Measurements from ENCODE around the gene ODF2L.

ODF2L gene

DNA sequence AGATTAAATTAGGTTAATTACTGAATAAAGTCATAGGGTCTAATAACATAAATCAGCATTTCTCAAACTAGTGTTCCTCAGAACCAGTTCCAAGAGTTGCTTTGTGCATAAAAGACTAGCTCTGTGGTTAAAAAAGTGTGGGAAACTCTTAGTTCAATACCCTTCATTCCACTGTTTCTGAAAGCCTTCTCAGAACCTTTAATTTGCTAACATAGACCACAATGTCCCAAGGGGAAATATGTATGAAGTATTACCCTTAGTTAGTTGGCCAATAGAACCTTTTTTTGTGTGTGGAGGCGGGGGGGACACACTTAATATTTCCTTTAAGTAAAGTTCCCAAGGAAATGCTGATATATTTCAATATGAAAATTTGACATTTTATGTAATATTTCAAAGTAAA, 20.4 kb downstream of the ODF2L start (continued):
- TF ChIP-seq CSRNP3 (CRISPR knock-in tag; IDR thresholded peaks at IDR 0.05), result no peak
- no peak for TF ChIP-seq ZNF8 (CRISPR knock-in tag; IDR thresholded peaks at IDR 0.05)
- TF ChIP-seq, protein P1, sequence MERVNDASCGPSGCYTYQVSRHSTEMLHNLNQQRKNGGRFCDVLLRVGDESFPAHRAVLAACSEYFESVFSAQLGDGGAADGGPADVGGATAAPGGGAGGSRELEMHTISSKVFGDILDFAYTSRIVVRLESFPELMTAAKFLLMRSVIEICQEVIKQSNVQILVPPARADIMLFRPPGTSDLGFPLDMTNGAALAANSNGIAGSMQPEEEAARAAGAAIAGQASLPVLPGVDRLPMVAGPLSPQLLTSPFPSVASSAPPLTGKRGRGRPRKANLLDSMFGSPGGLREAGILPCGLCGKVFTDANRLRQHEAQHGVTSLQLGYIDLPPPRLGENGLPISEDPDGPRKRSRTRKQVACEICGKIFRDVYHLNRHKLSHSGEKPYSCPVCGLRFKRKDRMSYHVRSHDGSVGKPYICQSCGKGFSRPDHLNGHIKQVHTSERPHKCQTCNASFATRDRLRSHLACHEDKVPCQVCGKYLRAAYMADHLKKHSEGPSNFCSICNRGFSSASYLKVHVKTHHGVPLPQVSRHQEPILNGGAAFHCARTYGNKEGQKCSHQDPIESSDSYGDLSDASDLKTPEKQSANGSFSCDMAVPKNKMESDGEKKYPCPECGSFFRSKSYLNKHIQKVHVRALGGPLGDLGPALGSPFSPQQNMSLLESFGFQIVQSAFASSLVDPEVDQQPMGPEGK (CRISPR knock-in tag; IDR thresholded peaks at IDR 0.05; ENCODE audit: borderline replicate concordance), result no peak
- no peak for TF ChIP-seq ZFP30 (CRISPR knock-in tag; IDR thresholded peaks at IDR 0.05)
- TF ChIP-seq ZC3H10 (CRISPR knock-in tag; IDR thresholded peaks at IDR 0.05), result no peak

DNA sequence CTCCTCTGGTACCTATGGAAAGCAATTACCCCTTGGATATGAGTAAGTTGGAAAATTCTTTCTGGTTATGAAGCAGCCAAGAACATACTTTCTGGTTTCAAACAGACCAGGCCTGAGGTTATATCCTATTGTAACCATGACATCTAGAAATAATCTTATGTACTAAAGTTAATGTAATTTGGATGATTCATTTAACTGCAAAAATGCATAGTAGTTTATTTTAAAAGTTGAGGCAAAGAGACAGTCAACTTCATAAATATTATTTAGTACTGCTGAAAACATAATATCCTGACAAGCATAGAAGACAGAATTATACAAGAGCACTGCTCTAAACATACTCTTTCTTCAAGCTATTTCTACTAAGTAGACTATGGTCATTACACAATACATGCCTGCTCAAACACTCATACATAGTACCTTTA, 25.5 kb downstream of the ODF2L start:
- peak; percentile 34; the same call in 1 of the 2 replicates for TF ChIP-seq ISL1 (CRISPR knock-in tag; IDR thresholded peaks at IDR 0.05)
- no peak for TF ChIP-seq OSR1 (CRISPR knock-in tag; IDR thresholded peaks at IDR 0.05)

DNA sequence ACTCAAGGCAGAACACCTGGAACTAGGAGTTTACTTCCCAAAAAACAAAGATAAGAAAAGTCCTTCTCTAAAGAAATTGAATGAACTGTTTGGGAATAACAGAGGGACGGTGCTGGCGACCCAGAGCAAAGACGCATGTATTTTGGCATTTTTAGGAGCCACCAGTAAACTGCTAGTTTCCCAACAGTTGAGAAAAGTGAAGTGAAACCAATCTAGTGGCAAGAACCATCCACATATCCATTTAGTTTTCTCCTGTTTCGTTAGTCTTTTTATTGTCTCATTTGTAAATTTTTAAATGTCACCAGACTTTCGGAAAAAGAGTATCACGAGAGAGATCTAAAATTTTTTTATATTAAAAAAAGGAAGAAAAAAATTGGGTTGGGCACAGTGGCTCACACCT, 30.2 kb downstream of the ODF2L start:
- no peak for TF ChIP-seq ISL1 (CRISPR knock-in tag; IDR thresholded peaks at IDR 0.05)
- TF ChIP-seq BACH2 (CRISPR knock-in tag; IDR thresholded peaks at IDR 0.05; ENCODE audit: borderline replicate concordance), result no peak
- TF ChIP-seq CSDC2 (CRISPR knock-in tag; IDR thresholded peaks at IDR 0.05), result no peak
- TF ChIP-seq, protein P2, sequence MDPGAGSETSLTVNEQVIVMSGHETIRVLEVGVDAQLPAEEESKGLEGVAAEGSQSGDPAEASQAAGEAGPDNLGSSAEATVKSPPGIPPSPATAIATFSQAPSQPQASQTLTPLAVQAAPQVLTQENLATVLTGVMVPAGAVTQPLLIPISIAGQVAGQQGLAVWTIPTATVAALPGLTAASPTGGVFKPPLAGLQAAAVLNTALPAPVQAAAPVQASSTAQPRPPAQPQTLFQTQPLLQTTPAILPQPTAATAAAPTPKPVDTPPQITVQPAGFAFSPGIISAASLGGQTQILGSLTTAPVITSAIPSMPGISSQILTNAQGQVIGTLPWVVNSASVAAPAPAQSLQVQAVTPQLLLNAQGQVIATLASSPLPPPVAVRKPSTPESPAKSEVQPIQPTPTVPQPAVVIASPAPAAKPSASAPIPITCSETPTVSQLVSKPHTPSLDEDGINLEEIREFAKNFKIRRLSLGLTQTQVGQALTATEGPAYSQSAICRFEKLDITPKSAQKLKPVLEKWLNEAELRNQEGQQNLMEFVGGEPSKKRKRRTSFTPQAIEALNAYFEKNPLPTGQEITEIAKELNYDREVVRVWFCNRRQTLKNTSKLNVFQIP (CRISPR knock-in tag; IDR thresholded peaks at IDR 0.05; ENCODE audit: borderline replicate concordance, low read depth), result no peak
- TF ChIP-seq ZC3H10 (CRISPR knock-in tag; IDR thresholded peaks at IDR 0.05), result no peak
- TF ChIP-seq, protein P3, sequence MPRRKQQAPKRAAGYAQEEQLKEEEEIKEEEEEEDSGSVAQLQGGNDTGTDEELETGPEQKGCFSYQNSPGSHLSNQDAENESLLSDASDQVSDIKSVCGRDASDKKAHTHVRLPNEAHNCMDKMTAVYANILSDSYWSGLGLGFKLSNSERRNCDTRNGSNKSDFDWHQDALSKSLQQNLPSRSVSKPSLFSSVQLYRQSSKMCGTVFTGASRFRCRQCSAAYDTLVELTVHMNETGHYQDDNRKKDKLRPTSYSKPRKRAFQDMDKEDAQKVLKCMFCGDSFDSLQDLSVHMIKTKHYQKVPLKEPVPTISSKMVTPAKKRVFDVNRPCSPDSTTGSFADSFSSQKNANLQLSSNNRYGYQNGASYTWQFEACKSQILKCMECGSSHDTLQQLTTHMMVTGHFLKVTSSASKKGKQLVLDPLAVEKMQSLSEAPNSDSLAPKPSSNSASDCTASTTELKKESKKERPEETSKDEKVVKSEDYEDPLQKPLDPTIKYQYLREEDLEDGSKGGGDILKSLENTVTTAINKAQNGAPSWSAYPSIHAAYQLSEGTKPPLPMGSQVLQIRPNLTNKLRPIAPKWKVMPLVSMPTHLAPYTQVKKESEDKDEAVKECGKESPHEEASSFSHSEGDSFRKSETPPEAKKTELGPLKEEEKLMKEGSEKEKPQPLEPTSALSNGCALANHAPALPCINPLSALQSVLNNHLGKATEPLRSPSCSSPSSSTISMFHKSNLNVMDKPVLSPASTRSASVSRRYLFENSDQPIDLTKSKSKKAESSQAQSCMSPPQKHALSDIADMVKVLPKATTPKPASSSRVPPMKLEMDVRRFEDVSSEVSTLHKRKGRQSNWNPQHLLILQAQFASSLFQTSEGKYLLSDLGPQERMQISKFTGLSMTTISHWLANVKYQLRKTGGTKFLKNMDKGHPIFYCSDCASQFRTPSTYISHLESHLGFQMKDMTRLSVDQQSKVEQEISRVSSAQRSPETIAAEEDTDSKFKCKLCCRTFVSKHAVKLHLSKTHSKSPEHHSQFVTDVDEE (CRISPR knock-in tag; IDR thresholded peaks at IDR 0.05), result no peak
- no peak for TF ChIP-seq TOX (CRISPR knock-in tag; IDR thresholded peaks at IDR 0.05; ENCODE audit: borderline replicate concordance)
- no peak for TF ChIP-seq SNAI2 (CRISPR knock-in tag; IDR thresholded peaks at IDR 0.05)
- TF ChIP-seq ARNTL (CRISPR knock-in tag; IDR thresholded peaks at IDR 0.05; ENCODE audit: borderline replicate concordance, low read depth), result no peak
- no peak for TF ChIP-seq TCF4 (CRISPR knock-in tag; IDR thresholded peaks at IDR 0.05; ENCODE audit: borderline replicate concordance)
- no peak for TF ChIP-seq ZNF8 (CRISPR knock-in tag; IDR thresholded peaks at IDR 0.05)
- no peak for TF ChIP-seq ZFP3 (CRISPR knock-in tag; IDR thresholded peaks at IDR 0.05)
- no peak for TF ChIP-seq ZNF70 (CRISPR knock-in tag; IDR thresholded peaks at IDR 0.05)
- no peak for TF ChIP-seq ZFP30 (CRISPR knock-in tag; IDR thresholded peaks at IDR 0.05)
- ATAC-seq, result no peak

More for the DNA sequence above, 25.5 kb downstream of the ODF2L start:
- ATAC-seq, result peak; percentile 83

DNA sequence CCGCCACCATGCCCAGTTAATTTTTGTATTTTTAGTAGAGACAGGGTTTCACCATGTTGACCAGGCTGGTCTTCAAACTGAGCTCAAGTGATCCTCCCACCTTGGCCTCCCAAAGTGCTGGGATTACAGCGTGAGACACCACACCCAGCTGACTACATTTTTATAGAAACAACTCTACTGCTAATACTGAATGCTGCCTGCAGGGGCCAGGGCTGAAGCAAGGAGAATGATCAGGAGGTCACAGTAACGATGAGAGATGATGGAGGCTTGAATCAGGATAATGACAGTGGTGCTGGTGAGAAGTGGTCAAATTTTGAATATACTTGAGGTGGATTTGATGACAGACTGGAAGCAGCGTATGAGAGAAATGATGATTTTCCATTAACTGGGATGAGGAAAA, 33.3 kb downstream of the ODF2L start:
- no peak for TF ChIP-seq PPARA (CRISPR knock-in tag; IDR thresholded peaks at IDR 0.05; ENCODE audit: borderline replicate concordance)
- TF ChIP-seq CSRNP3 (CRISPR knock-in tag; IDR thresholded peaks at IDR 0.05), result no peak
- no peak for ATAC-seq

All from SK-N-SH treated with all-trans-retinoic acid at 6 μM for 48 hours (cell line).